Esophagus squamous epithelium (tissue), 5 donors: Measurements from ENCODE around the gene TMF1. TPM values are rescaled to one million over a fixed set of nuclear protein-coding genes. Genes with fewer than 3 reads are reported as not detected.

Experiments used
- DNase-seq: peaks from one replicate; lab custom pipeline; 2025; lab: John Stamatoyannopoulos, UW
- H3K27ac ChIP-seq, 4 donors: fragments of 200-600 bp; sonication (generic); one replicate each; pipeline ENCODE4 v1.5.1; 2016 to 2019; ENCODE audit warnings: mild to moderate bottlenecking in 1 of 4
- H3K27me3 ChIP-seq, 4 donors: fragments of 200-600 bp; sonication (generic); 1 replicate in 3 of 4; 2 replicates in 1 of 4; pipeline versions ENCODE4 v1.5.1 to v1.6.0; 2017 to 2021; ENCODE audit warnings: antibody characterized with exemption in 1 of 4
- H3K36me3 ChIP-seq, 3 donors: fragments of 200-600 bp; sonication (generic); one replicate each; pipeline ENCODE4 v1.5.1; 2016 to 2019
- H3K4me1 ChIP-seq, 3 donors: fragments of 200-600 bp; sonication (generic); one replicate each; pipeline ENCODE4 v1.5.1; 2017 to 2019
- H3K4me3 ChIP-seq, 4 donors: fragments of 200-600 bp; sonication (generic); 1 replicate in 3 of 4; 2 replicates in 1 of 4; pipeline ENCODE4 v1.5.1; 2016 to 2019; ENCODE audit warnings: mild to moderate bottlenecking in 2 of 4, moderate library complexity in 1 of 4
- H3K9me3 ChIP-seq, 3 donors: fragments of 200-600 bp; sonication (generic); one replicate each; pipeline ENCODE4 v1.5.1; 2016 to 2019
- POLR2A ChIP-seq, 4 donors: fragments of 450-650 bp; IDR thresholded peaks; one replicate each; pipeline ENCODE4 v1.6.1; 2017; ENCODE audit warnings: antibody characterized with exemption in 4 of 4, mild to moderate bottlenecking in 4 of 4, moderate library complexity in 3 of 4
- WGBS, 2 donors: methylation state at CpG; one replicate each; pipeline ENCODE4 v1.1.5; 2018; 5-methylcytosine and 5-hydroxymethylcytosine counted together
- intact Hi-C: fragments of 100-400 bp; cut with DNase I; formaldehyde crosslinking; loops from one replicate; pipeline ENCODE4 v1.15.0; 2022
- total RNA-seq, 4 donors: library from RNA; depleted of rRNA; stranded (reverse); fragments of >200 nt; gene quantifications; one replicate each; pipeline ENCODE4 v1.1.0, GENCODE V29; 2016
- TF ChIP-seq, protein P1 (sequence below), 6 experiments: fragments of 450-650 bp in 4 of 6; fragments of 200-600 bp in 2 of 6; sonication (generic) in 2 of 6; IDR thresholded peaks; one replicate each; pipeline ENCODE4 v1.5.1; 2016 to 2019; ENCODE audit warnings: antibody characterized with exemption in 6 of 6, mild to moderate bottlenecking in 4 of 6, moderate library complexity in 4 of 6
- donor health status: DM: yes; HTN: yes; CAD: no.

TMF1 gene
- total RNA-seq, 4 donors from 2014 or later, result 13.3 to 30.1 (median 19.4) TPM

GRCh38 chr3:69095636-69096035 lies 43.5 kb upstream of the TMF1 start:
- peak overlapping the region; percentile 20 to 96 (median 72) for H3K27ac ChIP-seq
- no peaks in the 10 kb centered on the region for H3K9me3 ChIP-seq
- intact Hi-C loops, result no loop called here
- no peaks in the 10 kb centered on the region for H3K27me3 ChIP-seq
- H3K36me3 ChIP-seq, result peaks cover 0 to 25% (median 0%) of the 10 kb centered on the region in 3 donors
- peak in 1 of 4 donors; percentile 18 for TF ChIP-seq POLR2A (IDR thresholded peaks at IDR 0.05)
- TF ChIP-seq, protein P1, sequence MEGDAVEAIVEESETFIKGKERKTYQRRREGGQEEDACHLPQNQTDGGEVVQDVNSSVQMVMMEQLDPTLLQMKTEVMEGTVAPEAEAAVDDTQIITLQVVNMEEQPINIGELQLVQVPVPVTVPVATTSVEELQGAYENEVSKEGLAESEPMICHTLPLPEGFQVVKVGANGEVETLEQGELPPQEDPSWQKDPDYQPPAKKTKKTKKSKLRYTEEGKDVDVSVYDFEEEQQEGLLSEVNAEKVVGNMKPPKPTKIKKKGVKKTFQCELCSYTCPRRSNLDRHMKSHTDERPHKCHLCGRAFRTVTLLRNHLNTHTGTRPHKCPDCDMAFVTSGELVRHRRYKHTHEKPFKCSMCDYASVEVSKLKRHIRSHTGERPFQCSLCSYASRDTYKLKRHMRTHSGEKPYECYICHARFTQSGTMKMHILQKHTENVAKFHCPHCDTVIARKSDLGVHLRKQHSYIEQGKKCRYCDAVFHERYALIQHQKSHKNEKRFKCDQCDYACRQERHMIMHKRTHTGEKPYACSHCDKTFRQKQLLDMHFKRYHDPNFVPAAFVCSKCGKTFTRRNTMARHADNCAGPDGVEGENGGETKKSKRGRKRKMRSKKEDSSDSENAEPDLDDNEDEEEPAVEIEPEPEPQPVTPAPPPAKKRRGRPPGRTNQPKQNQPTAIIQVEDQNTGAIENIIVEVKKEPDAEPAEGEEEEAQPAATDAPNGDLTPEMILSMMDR (IDR thresholded peaks at IDR 0.05), result no peak
- no peak for DNase-seq
- WGBS, 2 donors, result 73 to 78% methylated on average over 5 of the region's 5 CpGs
- no peak overlapping the region for H3K4me3 ChIP-seq
- H3K4me1 ChIP-seq, result peaks cover 36 to 87% (median 58%) of the 10 kb centered on the region in 3 donors

DNA sequence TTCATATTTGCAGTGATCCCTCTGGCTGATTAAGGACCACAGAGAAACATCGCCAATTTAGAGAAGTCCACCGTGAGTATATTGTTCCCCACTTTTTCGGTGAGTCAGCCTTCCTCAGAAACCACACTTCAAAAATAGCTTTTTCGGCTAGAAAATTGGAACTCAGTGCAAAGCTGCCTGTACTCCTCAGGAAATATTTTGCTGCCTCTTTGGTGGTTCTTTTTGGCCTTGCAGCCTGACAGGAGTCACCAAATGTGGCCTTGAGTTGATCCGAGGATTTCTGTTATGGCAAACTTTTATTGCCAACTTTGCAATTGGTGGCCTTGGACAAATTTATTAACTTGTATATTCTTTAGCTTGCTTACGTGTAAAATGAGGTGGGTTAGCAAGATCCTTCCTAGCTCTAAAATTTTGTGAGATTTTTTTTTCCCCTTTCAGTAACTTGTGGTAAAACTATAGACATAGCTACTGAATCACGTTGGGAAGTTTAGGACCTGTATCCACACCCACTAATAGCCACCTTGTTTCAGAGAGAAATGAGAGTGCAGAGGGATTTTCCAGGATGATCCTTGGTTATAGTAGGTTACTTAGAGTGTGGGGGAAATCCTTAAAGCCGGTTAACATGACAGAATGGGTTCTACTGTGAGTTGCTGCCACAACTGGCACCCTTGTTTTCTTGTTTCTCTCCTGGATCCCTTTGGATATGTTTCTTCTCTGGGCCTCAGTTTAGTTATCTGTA lies 42.5 kb upstream of the TMF1 start:
- no peaks in the 10 kb centered on the region for H3K27me3 ChIP-seq
- no peak for DNase-seq
- peak overlapping the region; percentile 55 to 96 (median 86) for H3K27ac ChIP-seq
- peaks cover 44 to 89% (median 68%) of the 10 kb centered on the region in 3 donors for H3K4me1 ChIP-seq
- no peak for TF ChIP-seq POLR2A (IDR thresholded peaks at IDR 0.05)
- TF ChIP-seq, protein P1 (IDR thresholded peaks at IDR 0.05), result no peak
- WGBS, 2 donors, result 39 to 43% methylated on average over 8 of the region's 8 CpGs
- H3K9me3 ChIP-seq, result no peaks in the 10 kb centered on the region
- H3K36me3 ChIP-seq, result peaks cover 0 to 15% (median 0%) of the 10 kb centered on the region in 3 donors
- intact Hi-C loops, result no loop called here
- peak overlapping the region in 1 of 4 donors; percentile 29 for H3K4me3 ChIP-seq

DNA sequence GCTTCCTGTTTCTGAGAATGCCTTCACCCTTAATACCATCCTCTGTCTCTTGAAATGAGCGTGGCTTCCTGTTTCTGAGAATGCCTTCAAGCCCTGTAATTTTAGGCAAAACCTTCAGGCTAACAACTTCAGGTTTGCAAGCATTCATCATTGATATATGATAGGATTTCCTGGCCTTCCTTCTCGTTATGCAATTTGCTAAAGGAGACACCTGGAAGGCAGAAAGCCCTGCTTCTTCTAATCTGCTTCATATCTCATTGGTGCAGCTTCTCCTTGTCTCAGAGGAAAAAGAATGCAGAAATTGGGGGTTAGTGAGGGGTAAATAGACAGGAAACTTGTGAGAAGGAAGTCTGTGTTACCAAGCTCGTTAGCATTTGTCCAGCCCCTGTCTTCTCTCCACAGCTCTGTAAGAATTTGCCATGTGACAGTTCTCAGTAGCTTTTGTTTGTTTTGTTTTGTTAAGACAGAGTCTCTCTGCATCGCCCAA lies 39.9 kb upstream of the TMF1 start:
- peak in 1 of 4 donors; percentile 19 for TF ChIP-seq POLR2A (IDR thresholded peaks at IDR 0.05)
- TF ChIP-seq, protein P1 (IDR thresholded peaks at IDR 0.05), result no peak
- Histone ChIP-seq H3K4me3 (peak overlapping the region in 1 of 4 donors; percentile 33), H3K36me3 (peaks cover 0 to 10% (median 0%) of the 10 kb centered on the region in 3 donors), H3K27me3 (no peaks in the 10 kb centered on the region), H3K9me3 (no peaks in the 10 kb centered on the region), H3K4me1 (peaks cover 64 to 100% (median 87%) of the 10 kb centered on the region in 3 donors), H3K27ac (peak overlapping the region; percentile 61 to 96 (median 86))
- DNase-seq, result no peak
- 17 to 23% methylated on average over 4 of the region's 4 CpGs for WGBS, 2 donors
- intact Hi-C loops, result no loop called here

DNA sequence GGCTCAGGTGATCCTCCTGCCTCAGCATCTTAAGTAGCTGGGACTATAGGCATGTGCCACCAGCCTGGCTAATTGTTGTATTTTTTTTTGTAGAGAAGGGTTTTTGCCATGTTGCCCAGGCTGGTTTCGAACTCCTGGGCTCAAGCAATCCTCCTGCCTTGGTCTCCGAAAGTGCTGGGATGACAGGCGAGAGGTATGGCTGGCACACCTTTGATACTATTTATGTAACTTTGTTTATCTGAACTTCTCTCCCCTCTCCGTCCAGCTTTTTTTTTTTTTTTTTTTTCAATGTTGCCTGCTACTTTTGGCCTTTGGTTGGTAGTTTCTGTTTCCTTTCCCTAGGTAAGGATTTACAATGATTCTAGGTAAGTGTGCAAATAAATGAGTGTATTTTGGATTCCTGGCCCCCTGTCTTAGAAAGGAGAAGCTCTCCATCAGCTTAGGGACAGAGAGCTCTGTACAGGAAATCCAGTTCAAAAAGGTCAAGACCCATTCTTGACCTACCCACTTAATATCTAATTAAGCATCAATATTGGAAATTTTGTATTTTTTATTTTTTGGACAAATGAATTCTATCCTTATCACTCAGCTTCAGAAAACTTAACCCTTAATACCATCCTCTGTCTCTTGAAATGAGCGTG lies 39.4 kb upstream of the TMF1 start:
- no peak for TF ChIP-seq POLR2A (IDR thresholded peaks at IDR 0.05)
- TF ChIP-seq, protein P1 (IDR thresholded peaks at IDR 0.05), result no peak
- H3K4me1 ChIP-seq, result peaks cover 70 to 100% (median 91%) of the 10 kb centered on the region in 3 donors
- whole genome bisulfite sequencing, 2 donors, result 62 to 67% methylated on average over 5 of the region's 5 CpGs
- no peak overlapping the region for H3K4me3 ChIP-seq
- no peaks in the 10 kb centered on the region for H3K9me3 ChIP-seq
- intact Hi-C loops, result no loop called here
- peak overlapping the region; percentile 61 to 96 (median 86) for H3K27ac ChIP-seq
- no peak for DNase-seq
- H3K27me3 ChIP-seq, result no peaks in the 10 kb centered on the region
- peaks cover 0 to 10% (median 0%) of the 10 kb centered on the region in 3 donors for H3K36me3 ChIP-seq
